HL-60/S4 treated with retinoic acid at 250 ng/mL for 4 days and 3 days (cell line): ENCODE measurements around the gene CLN5.
"Not testable (repeated sequence)": the region's sequence is repeated elsewhere in the genome, so short reads cannot be mapped to it uniquely, and the experiment has no call there.

Experiments
- in situ Hi-C: fragments of 300-500 bp; cut with MboI; formaldehyde crosslinking; loops from 2 replicates; pipeline ENCODE4 v1.7.0; 2022; ENCODE audit warnings: low sequenced_read_pairs

CLN5 gene

DNA sequence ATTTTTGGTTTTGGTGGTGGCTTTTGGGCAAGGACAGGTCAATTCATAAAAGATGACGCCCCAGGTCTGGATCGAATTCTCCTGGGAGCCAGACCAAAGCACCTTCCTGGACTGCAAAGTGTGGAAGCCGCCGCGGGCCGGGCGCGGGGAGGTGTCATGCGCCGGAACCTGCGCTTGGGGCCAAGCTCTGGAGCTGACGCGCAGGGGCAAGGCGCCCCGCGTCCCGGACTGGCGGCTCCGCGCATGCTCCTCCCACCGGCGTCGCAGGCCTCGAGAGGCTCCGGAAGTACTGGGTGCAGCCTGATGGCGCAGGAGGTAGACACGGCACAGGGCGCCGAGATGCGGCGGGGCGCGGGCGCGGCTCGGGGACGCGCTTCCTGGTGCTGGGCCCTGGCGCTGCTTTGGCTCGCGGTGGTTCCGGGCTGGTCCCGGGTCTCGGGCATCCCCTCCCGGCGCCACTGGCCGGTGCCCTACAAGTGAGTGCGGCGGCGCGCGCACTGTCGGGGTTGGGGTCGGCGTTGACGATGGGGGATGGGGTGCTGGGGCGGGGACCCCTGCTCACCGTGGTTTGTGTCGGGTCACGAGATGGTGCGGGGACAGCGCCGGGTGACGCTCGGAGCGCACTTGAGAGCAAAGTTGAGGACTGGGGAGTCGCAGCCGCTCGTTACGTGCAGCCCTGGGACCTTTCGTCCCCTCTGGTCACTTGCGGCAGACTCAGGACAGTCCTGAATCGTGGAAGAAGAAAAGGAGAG, at the start of gene CLN5:
CLN5 (plus strand) TSS at position 286 of the 752 bp plus-strand sequence; CDS start at position 304, 18 bp downstream.
- in situ Hi-C loops: no loop called here

DNA sequence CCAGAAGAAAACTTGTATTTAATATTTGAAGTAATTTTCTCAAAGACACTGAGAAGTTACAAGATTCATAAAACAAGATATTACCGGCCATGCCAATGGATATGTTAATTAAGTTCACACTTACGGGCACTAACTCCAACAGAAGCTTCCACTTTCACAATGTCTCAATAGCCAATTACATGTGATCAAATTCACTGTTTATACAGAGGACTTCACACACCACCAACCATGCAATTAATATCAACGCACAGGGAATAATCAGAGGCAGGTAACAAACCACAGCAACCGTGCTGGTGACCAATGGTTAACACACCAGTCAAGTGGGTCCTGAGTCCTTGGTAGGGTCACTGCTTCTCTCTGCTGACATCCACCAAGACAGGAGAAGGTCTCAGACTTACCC, 49.5 kb upstream of the CLN5 start:
- in situ Hi-C loops: no loop called here

DNA sequence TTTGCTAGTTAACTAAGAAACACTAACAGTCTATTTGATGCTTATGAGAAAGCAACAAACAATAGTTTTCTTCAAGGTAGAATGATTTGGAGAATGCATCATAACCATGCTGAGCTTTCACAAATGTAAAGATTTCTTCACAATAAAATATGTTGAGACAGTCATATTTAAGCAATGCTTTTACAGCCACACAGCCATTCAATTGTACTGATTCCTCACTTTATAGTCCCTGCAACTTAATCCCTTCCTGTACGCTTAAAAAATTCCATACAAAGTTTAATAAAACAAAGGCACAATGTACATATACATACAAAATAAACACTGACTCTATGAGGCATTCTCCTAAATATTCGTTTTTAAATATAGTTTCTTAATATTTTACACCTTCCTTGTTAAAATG, 48.2 kb upstream of the CLN5 start:
- in situ Hi-C loops: no loop called here

DNA sequence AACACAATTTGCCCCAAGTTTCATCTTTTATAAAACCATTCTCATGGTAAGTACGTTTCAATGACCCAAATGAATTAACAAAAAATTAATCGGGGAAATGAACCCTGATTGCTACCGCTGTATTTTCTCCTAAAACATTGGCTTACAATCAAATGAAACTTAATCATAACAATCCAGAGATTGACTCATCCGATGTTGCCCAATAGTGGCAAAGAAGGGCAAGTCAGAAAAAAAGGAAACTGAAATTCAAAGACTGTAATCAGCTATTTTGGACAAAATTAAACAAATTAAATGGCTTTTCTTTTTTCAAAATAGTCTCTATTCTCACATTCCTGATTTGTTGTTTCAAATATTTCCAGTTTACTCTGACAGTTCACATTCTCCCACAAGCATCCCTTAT, 47.4 kb upstream of the CLN5 start:
- in situ Hi-C loops: no loop called here

DNA sequence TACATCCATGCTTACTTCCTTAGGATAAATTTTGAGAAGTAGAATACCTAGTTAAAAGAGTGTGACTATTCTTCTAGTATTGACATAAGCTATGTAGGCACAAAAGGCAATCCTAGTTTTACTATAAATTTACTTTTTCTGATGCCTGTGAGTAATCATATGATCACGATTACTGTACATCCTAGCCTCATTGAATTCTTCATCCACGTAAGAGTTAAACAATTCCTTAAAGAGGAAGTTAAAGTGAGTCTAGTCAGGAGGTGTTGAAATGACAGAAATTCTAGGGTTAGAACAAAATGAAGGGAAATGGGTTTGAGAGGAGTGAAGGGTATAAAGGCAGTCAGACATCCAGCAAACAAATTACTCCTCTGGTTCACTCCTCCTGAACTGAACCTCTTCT, 43.7 kb upstream of the CLN5 start, which contains the start of gene ACOD1:
ACOD1 (plus strand) TSS at position 363 of the 400 bp plus-strand sequence. CDS start 48 bp downstream, outside the sequence.
- in situ Hi-C loops: no loop called here

DNA sequence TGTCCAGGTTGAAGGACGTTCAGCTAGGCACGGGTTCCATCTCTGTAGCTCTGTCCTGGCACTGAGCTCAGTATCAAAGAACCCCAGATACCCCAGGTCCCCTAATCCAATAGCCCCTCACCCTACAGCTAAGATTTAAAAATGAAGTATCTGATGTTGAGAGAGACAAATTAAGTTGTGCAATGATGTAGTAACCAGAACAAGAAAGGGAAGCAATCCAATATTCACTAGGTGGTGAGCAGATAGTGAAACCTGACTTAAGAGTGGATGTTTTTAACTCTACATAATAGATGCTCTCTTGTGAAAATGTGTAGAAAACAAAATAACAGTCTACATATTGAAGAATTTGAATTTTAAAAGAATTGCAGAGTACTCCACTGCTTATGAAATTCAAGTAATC, 41.8 kb upstream of the CLN5 start:
- in situ Hi-C loops: no loop called here

DNA sequence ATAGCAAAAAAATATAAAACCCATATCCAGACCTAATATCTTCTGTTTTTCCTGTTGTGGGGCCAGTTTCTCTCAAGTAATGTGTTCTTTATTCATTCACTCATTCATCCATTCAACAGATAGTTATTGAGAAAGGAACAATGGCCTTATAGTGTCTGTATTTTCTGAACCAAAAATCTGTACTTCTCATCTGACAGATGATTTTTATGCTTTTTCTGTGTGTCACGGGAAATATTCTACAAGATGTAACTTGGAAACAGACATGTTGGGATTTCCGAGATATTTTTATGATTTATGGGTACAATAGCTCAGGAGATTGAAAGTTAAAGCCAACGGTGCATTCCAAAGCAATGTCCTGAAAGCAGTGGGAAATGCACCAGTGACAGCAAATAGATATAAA, 37.9 kb upstream of the CLN5 start:
- in situ Hi-C loops: no loop called here

DNA sequence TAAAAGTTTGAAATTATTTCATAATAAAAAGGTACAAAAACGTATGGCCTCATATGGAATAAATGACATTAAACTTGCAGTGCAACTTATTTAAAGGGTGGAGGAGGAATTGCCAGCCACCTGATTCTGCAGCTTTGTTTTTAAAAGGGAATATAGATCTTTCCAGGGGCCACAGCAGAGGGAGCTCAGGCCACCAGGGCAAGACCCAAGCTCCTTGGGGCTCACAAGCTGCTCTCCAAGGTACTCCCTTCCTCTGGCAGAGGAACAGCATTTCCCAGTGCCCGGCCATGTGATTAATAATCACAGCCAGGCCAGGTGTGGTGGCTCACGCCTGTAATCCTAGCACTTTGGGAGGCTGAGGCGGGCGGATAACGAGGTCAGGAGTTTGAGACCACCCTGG, 37.3 kb upstream of the CLN5 start:
- in situ Hi-C loops: no loop called here

DNA sequence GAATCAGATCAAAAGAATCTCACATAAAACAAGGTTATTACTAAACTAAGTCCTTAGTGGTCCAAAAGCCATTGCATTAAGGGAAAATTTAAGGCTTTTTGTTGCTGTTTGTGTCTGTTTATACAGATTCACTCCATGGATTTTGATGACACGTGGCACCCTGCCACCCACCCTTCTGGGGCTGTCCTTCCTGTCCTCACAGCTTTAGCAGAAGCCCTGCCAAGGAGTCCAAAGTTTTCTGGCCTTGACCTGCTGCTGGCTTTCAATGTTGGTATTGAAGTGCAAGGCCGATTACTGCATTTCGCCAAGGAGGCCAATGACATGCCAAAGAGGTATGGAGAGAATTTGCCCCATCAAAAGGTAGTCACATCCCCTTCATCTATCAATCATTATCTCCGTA, 36.7 kb upstream of the CLN5 start:
- in situ Hi-C loops: no loop called here

DNA sequence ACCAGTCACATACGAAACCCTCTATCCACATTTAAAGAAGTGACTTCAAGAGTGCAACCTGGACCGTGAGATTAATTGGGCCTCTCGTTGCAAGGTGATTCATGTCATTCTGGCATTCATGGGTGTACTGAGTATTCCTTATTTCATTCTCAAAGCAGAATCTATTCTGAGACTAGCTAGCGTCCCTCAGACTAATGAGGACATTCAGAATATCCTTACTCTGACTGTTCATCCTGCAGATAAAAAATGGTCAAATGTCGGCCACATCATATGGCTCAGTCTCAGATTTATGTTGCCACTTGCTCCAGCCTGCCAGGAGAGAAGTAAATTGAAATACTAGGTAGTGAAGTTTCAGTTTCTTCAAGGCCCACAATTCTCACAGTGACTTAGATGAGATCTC, 36.2 kb upstream of the CLN5 start:
- in situ Hi-C loops: no loop called here

DNA sequence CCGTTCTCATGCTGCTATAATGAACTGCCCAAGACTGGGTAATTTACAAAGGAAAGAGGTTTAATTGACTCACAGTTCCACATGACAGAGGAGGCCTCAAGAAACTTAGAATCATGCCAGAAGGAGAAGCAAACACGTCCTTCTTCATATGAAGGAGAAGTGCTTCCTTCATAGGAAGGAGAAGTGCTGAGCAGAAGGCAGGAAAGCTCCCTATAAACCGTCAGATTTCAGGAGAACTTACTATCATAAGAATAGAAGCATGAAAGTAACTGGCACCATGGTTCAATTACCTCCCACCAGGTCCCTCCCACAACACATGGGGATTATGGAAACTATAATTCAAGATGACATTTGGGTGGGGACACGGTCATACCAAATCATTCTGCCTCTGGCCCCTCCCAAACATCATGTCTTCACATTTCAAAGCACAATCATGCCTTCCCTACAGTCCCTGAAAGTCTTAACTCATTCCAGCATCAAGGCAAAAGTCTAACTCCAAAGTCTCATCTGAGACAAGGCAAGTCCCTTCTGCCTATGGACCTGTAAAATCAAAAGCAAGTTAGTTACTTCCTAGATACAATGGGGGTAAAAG, 32.9 kb upstream of the CLN5 start:
- in situ Hi-C loops: no loop called here

DNA sequence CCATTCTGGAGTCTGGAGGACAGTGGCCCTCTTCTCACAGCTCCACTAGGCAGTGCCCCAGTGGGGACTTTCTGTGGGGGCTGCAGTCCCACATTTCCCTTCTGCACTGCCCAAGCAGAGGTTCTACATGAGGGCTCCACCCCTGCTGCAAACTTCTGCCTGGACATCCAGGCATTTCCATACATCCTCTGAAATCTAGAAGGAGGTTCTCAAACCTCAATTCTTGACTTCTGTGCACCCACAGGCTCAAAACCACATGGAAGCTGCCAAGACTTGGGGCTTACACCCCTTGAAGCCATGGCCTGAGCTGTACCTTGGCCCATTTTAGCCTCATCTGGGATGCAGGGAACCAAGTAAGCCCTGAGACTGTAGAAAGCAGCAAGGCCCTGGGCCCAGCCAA, 32.1 kb upstream of the CLN5 start:
- in situ Hi-C loops: not testable (repeated sequence)

DNA sequence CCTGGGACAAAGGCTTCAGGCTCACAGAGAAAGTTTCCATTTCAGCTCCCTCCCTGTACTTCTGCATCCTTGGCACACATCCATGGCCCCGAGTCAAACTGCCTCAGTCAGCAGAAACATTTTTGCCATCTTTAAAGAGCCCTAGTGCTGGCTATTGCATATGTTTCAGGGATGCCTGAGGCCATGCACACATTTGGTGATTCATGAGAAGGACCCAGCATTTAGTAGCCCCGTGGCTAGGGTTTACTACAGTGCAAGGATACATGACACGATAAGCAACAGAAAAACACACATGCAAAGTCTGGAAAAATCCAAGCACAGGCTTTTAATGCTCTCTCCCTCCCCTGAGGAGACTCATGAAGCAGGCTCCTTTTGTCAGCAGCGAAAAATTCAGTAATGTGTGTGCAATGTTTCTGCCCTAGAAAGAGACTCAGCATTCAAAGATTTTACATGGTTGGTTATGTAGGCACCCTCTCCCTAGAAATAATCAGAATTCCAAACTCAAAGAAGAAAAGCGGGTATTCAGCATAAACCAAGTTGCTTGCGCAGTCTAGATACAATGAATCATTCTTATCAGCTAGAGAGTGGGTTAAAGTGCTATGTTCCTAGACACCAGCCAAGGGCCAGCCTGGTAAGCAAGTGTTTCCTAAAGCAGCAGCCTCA, 26.0 kb upstream of the CLN5 start:
- in situ Hi-C loops: no loop called here

DNA sequence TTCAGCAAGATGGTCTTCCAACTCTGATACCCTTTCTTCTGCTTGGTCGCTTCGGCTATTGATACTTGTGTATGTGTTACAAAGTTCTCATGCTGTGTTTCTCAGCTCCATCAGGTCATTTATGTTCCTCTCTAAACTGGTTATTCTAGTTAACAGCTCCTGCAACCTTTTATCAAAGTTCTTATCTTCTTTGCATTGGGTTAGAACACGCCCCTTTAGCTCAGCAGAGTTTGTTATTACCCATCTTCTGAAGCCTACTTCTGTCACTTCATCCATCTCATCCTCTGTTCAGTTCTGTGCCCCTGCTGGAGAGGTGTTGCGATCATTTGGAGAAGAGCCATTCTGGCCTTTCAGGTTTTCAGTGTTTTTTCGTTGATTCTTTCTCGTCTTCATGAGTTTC, 24.9 kb upstream of the CLN5 start:
- in situ Hi-C loops: no loop called here

DNA sequence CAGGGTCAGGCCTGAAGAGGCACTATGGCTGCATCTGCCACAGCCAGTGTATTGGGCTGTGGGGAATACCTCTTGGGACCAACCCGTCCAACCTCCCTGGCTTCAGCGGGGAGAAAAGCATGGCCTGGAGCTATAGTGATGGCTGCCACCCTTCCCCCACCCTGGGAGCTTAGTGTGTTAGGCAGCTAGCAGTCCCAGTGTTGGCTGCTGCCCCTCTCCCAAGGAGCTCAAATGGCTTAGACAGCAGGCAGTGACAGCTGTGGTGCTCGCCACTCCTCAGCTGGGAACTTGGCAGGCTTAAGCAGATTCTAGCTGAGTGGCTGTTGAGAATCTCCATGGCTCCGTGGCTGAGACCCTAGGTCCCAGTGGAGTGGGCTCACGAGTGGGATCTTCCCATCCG, 23.8 kb upstream of the CLN5 start:
- in situ Hi-C loops: no loop called here

DNA sequence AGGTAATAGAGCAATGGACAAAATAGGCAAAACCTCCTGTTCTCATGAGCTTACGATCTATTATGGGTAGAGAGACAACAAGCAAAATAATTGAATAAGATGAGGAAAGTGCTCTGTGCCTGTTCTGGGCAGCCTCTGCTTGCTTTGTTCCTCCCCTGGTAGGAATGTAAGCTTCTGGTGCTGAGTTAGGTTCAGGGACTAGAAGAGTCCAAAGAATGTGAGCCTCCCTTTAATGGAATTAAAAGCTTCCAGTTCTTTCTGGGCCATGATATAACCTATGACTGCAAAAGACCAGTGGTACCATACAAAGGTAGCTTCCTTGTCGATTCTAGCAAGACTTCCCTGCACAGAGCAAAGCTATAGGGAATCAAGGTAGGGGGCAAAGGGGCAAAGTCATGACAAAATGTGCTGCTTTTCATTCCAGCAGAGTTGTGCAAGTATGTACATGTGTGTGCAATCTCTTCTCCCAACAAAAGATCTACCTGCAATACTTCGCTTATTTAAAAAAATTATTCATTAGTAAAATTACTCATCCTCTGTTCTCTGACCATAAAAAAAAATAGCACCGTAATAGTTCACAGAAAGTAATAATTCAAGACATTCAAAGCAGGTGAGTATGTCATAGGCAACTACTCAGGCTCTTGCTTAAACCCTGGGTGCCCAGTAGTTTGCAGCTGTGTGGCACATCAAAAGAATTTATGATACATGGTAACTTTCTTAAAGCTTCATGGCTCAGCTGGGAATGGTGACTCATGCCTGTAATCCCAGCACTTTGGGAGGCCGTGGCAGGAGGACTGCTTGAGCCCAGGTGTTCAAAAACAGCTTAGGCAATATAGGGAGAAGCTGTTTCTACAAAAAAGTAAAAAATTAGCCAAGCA, 22.2 kb upstream of the CLN5 start:
- in situ Hi-C loops: no loop called here

DNA sequence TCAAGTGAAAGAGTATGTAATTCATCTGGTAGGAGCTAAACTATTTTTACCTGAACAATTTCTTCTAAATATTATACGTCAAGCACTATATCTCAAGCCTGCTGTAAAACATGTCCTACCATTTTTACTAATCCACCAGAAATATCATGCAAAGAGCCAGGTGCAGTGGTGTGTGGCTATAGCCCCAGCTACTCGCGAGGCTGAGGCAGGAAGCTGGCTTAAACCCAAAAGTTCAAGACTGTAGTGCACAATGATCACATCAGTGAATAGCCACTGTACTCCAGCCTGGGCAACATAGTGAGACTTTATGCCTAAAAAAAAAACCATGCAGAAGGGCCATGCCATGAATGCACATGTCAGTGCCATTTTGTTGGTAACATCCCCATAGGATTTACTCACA, 20.7 kb upstream of the CLN5 start:
- in situ Hi-C loops: no loop called here

DNA sequence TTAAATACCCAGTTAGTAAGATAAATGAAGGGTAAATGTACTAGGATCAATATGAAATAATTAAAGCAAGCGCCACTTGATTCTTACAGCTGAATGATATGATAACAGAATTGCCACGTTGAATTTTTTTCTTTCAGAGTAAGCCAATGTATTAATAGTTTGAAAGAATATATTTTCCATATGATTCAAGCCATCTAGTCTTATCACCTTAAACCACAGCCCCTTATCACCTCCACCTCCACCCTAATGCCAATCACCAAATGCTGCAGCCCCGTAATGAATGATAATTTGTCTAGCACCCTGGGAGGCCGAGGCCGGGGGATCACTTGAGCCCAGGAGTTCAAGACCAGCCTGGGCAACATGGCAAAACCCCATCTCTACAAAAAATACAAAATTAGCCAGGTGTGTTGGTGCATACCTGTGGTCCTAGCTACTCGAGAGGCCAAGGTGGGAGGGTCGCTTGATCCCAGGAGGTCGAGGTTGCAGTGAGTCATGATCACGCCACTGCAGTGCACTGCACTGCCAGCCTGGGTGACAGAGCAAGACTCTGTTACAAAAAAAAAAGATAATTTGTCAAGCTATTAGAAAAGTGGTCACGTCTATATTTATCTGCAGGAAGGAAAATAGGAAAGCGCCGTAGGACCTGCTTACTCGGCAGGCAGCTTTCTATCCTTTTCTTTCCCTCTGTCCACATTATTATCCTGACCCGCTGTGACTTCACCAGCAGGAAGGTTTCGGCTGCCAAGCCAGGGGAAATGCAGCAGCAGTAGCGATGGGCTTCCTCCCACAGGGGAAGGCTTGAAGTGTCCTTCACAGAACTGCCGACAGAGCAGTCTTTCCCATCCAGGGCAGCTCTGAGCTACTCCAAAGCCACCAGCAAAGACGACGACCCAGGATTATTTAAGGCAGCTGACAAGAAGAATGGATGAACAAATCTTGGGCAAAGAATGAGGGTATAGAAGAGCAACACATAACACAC, 19.7 kb upstream of the CLN5 start:
- in situ Hi-C loops: no loop called here

DNA sequence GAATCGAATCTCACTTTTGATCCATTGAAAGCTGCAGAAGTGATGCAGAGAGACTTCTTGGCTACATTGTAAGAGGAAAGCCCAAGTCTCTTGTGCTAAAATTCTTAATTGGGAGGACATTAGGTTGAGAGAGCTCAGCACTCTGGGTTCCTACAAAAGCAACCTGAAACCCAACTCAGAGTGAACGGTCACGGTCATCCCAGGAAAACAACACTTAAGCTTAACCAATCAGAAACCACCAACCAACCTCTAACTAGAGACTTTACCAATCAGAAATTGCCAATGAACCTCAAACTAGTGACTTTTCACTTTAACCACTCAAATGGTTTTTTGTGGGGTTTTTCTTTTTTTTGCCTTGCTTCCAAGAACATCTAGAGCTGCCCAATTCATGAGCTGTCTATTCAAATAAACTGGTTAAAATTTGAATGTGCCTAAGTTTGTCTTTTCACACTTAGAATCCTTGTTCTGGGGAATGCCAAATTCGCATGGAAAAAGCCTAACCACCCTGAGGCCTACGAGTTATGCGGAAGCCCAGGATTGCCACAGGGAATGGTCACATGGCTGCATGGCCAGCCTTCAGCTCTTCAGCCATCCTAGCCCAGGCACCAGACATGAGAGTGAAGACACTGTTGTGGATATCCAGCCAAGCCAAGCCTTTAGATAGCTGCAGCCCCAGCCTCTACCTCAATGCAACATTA, 17.8 kb upstream of the CLN5 start:
- in situ Hi-C loops: no loop called here

DNA sequence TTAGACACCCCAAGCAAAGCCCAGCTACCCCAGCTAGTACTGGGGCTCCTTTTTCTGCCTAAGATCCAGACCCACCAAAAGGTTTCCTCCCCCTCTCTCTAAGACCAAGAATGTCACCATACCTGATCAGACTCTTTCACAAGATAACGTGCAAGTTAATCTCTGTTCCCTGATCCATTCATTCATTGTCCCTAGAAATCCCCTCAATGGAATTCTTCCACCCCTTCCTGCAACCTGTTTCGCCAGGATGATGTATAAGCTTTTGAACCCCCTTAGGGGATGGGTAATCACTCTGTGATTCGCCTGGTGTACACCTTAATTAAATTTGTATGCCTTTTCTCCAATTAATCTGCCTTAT, 17.3 kb upstream of the CLN5 start:
- in situ Hi-C loops: no loop called here
